ENCODE data around the gene NAA25. TPM values are rescaled to one million over a fixed set of nuclear protein-coding genes. Genes with fewer than 3 reads are reported as not detected.

The NAA25 gene
- polyA plus RNA-seq, 1 experiment, result 17.9 TPM

DNA sequence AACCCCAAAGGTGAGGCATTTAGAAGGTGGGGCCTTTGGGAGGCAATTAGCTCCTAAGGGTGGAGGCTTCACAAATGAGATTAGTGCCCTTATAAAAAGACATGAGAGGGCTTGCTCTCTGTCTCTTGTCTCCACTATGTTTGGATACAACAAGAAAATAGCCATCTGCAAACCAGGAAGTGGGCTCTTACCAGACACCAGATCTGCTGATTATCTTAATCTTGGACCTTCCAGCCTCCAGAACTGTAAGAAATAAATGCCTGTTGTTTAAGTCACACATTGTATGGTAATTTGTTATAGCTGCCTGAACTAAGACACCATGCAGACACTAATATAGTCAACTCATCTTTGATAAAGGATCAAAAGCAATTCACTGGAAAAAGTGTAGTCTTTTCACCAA is 130.0 kb downstream of the NAA25 start:
- Histone ChIP-seq H3K9me3 (ENCODE audit: control insufficient read depth, insufficient read depth, low read length) (no peaks in the 10 kb centered on the region), H3K27me3 (ENCODE audit: control insufficient read depth, insufficient read depth, low read length) (no peaks in the 10 kb centered on the region), H3K4me3 (ENCODE audit: low read depth, low read length) (no peak overlapping the region), H3K27ac (ENCODE audit: low read depth, low read length) (no peak overlapping the region)
- DNase-seq (ENCODE audit: low read depth, low spot score), result no peak
- ChIA-PET POLR2A (no interaction called here), CTCF (no interaction called here)
- TF ChIP-seq, protein P1, sequence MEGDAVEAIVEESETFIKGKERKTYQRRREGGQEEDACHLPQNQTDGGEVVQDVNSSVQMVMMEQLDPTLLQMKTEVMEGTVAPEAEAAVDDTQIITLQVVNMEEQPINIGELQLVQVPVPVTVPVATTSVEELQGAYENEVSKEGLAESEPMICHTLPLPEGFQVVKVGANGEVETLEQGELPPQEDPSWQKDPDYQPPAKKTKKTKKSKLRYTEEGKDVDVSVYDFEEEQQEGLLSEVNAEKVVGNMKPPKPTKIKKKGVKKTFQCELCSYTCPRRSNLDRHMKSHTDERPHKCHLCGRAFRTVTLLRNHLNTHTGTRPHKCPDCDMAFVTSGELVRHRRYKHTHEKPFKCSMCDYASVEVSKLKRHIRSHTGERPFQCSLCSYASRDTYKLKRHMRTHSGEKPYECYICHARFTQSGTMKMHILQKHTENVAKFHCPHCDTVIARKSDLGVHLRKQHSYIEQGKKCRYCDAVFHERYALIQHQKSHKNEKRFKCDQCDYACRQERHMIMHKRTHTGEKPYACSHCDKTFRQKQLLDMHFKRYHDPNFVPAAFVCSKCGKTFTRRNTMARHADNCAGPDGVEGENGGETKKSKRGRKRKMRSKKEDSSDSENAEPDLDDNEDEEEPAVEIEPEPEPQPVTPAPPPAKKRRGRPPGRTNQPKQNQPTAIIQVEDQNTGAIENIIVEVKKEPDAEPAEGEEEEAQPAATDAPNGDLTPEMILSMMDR (IDR thresholded peaks at IDR 0.05; ENCODE audit: low read depth, low read length), result no peak

DNA sequence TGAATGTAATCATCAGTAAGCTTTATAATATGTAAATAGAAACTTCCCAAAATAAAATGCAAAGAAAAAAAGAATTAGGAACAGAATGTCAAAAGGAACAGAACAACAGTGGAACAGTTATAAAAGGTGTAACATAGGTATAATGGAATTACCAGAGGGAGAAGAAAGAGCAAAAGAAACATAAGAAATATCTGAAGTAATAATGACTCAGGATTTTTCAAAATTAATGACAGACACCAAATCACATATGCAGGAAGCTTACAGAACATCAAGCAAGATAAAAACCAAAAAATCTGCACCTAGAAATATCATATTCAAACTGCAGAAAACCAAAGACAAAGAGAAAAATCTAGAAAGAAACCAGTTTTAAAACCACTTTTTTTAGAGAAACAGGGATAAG is 131.7 kb downstream of the NAA25 start:
- no peaks in the 10 kb centered on the region for H3K27me3 ChIP-seq (ENCODE audit: control insufficient read depth, insufficient read depth, low read length)
- ChIA-PET CTCF (no interaction called here), POLR2A (no interaction called here)
- peaks cover 2% of the 10 kb centered on the region; the same call in 1 of the 2 replicates for H3K9me3 ChIP-seq (ENCODE audit: control insufficient read depth, insufficient read depth, low read length)
- H3K4me3 ChIP-seq (ENCODE audit: low read depth, low read length), result no peak overlapping the region
- TF ChIP-seq, protein P1 (IDR thresholded peaks at IDR 0.05; ENCODE audit: low read depth, low read length), result no peak
- no peak overlapping the region for H3K27ac ChIP-seq (ENCODE audit: low read depth, low read length)
- no peak for DNase-seq (ENCODE audit: low read depth, low spot score)

Small RNA genes within 50 kb of the gene (small RNA-seq; reads per million reads assigned to genes)
- gene AC004024.1 (ENCODE audit: insufficient read length, low read depth), result not detected
- 10.2 reads per million, percentile 71 among the genes with 10 or more reads in this experiment for gene MIR3657 (ENCODE audit: insufficient read length, low read depth)
- not detected for gene RF00019 (ENCODE audit: insufficient read length, low read depth)

Other genes with a start within 250 kb of the NAA25 start
- 9.4 and 11.1 TPM in 2 replicates for gene TMEM116, start 95.6 kb downstream of the NAA25 start, polyA plus RNA-seq (2011; rRNA removed)
- 112 and 125 TPM in 2 replicates for gene ERP29, start 95.4 kb downstream of the NAA25 start, polyA plus RNA-seq (2011; rRNA removed)
- 71.2 and 73.4 TPM in 2 replicates for gene TRAFD1, start 16.8 kb upstream of the NAA25 start, polyA plus RNA-seq (2011; rRNA removed)